GM19328 (cell line): ENCODE results near the gene SAE1.

Experiments used
- ATAC-seq: cut with Tn5 transposase; IDR thresholded peaks from one replicate; pipeline ENCODE4 v1.9.1; 2021; ENCODE audit warnings: mild to moderate bottlenecking, moderate library complexity; ENCODE audit not compliant: unreplicated experiment

The SAE1 gene

DNA sequence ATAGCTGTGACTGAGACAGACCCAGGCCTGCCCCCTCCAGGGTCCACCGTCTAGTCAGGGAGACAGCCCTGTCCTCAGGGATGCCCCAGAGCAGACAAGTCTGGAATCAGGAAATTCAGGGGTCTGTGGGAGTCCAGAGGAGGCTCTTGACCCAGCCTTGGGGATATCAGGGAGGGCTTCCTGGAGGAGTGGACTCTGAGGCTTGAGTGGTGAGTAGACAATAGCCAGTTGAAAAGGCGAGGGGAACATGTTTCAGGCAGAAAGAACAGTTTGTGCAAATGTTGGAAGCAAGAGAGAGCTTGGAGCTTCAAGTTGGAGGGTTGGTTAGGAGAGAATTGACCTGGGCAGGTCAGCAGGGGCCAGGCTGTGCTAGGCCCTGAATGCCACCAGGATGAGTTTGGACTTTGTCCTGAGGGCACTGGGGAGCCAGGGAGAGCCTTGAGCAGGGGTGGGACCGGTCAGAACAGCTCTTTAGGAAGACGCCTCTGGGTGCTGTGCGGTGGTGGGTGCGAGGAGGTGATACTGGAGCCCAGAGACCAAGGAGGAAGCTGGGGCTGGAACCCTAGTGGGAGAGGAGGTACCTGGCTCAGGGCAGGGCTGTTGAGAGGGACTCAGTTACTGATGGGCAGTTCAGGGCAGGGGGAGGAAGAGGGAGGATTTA lies 128.4 kb downstream of the SAE1 start:
- no peak for ATAC-seq
